Neural cell (in vitro differentiated cells): ENCODE results near the gene CACNB2.

ENCODE experiments used
- EP300 ChIP-seq: fragments of 450-650 bp; conservative IDR thresholded peaks from 2 replicates; pipeline ENCODE4 v1.6.1; 2014; ENCODE audit warnings: antibody characterized with exemption, mild to moderate bottlenecking, moderate library complexity; ENCODE audit not compliant: poor library complexity, severe bottlenecking
- EZH2 ChIP-seq: fragments of 200-600, 300-800 bp; shearing (Covaris generic), sonication (generic); IDR thresholded peaks from 2 replicates; pipeline ENCODE4 v1.6.1; 2014; ENCODE audit warnings: antibody characterized with exemption, low read length, borderline replicate concordance, mild to moderate bottlenecking; ENCODE audit not compliant: insufficient read depth, poor library complexity, severe bottlenecking
- RAD21 ChIP-seq: fragments of 450-650 bp; conservative IDR thresholded peaks from 2 replicates; pipeline ENCODE4 v1.6.1; 2014; ENCODE audit warnings: antibody characterized with exemption, mild to moderate bottlenecking, moderate library complexity
- TAF1 ChIP-seq: IDR thresholded peaks from 2 replicates; pipeline ENCODE4 v1.6.1; 2012; ENCODE audit warnings: low read depth
- TF ChIP-seq, protein P1 (sequence below): fragments of 450-650 bp; IDR thresholded peaks from 2 replicates; pipeline ENCODE4 v1.5.1; 2014; ENCODE audit warnings: antibody characterized with exemption, mild to moderate bottlenecking, moderate library complexity; ENCODE audit not compliant: poor library complexity, severe bottlenecking

DNA sequence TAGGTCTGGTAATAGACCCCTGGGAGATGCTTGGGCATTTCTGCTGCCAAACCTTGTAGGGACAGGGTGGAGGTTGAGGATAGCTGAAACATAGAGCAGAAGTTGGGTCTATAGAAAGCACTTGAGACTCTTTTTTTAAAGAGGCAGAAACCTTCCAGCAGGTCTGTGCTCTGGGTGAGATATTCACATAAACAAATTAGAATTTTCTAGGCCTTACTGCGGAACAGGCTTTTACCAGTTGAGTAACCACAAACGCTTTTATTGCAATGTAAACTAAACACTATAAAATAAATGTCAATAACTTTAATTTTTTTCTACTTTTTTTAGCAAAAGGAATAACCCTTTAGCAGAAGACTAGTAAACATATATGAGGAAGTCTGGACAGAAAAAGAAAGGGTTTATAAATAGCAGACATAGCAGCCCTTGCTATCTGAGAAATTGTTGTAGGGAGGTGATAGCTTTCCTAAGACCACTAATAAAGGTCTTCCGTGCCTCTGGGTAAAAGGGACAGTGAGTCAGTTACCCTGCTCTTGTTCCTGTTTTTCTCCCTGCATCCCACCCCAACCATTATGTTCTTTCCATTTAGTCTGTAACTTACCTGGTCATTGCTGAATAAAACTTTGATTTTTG lies 38.7 kb downstream of the CACNB2 start:
- TF ChIP-seq RAD21 (no peak), TAF1 (no peak), EZH2 (no peak), EP300 (no peak)
- TF ChIP-seq, protein P1, sequence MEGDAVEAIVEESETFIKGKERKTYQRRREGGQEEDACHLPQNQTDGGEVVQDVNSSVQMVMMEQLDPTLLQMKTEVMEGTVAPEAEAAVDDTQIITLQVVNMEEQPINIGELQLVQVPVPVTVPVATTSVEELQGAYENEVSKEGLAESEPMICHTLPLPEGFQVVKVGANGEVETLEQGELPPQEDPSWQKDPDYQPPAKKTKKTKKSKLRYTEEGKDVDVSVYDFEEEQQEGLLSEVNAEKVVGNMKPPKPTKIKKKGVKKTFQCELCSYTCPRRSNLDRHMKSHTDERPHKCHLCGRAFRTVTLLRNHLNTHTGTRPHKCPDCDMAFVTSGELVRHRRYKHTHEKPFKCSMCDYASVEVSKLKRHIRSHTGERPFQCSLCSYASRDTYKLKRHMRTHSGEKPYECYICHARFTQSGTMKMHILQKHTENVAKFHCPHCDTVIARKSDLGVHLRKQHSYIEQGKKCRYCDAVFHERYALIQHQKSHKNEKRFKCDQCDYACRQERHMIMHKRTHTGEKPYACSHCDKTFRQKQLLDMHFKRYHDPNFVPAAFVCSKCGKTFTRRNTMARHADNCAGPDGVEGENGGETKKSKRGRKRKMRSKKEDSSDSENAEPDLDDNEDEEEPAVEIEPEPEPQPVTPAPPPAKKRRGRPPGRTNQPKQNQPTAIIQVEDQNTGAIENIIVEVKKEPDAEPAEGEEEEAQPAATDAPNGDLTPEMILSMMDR: no peak
